Prostate gland (tissue), 2 donors: ENCODE results near the gene IRAK3. TPM values are rescaled to one million over a fixed set of nuclear protein-coding genes. Genes with fewer than 3 reads are reported as not detected.

Experiments
- DNase-seq: peaks from one replicate; pipeline ENCODE4 v3.0.0-alpha.2; 2019; ENCODE audit warnings: low spot score
- H3K27ac ChIP-seq, 2 donors: fragments of 200-600 bp; sonication (generic); 2 replicates each; pipeline ENCODE4 v1.5.1; 2017 to 2019
- H3K27me3 ChIP-seq: fragments of 200-600 bp; sonication (generic); replicated peaks from 2 replicates; pipeline ENCODE4 v1.5.1; 2019; ENCODE audit not compliant: insufficient read depth
- H3K36me3 ChIP-seq, 2 donors: fragments of 200-600 bp; sonication (generic); 1 replicate in 1 of 2; 2 replicates in 1 of 2; pipeline versions ENCODE4 v1.5.1 to v1.8.1; 2017 to 2019
- H3K4me1 ChIP-seq: fragments of 200-600 bp; sonication (generic); replicated peaks from 2 replicates; pipeline ENCODE4 v1.5.1; 2019
- H3K4me3 ChIP-seq, 2 donors: fragments of 200-600 bp; sonication (generic); 2 replicates each; pipeline ENCODE4 v1.5.1; 2017 to 2019
- H3K9me3 ChIP-seq: fragments of 200-600 bp; sonication (generic); 2 replicates; pipeline ENCODE4 v1.5.1; 2017
- POLR2A ChIP-seq: fragments of 450-650 bp; IDR thresholded peaks from one replicate; pipeline ENCODE4 v1.6.1; 2016; ENCODE audit warnings: antibody characterized with exemption, mild to moderate bottlenecking
- POLR2AphosphoS5 ChIP-seq: sonication (generic); formaldehyde crosslinking; IDR thresholded peaks from one replicate; pipeline ENCODE4 v1.6.1; 2017; ENCODE audit warnings: antibody characterized with exemption
- WGBS: methylation state at CpG from one replicate; pipeline ENCODE4 v1.1.5; 2018; 5-methylcytosine and 5-hydroxymethylcytosine counted together
- intact Hi-C: fragments of 100-400 bp; cut with DNase I; formaldehyde crosslinking; loops from one replicate; pipeline ENCODE4 v1.14.2; 2022
- total RNA-seq, 2 donors: library from RNA; depleted of rRNA; stranded (reverse); fragments of >200 nt; gene quantifications; one replicate each; pipeline ENCODE4 v1.1.0, GENCODE V29; 2016
- TF ChIP-seq, protein P1 (sequence below), 4 experiments: fragments of 200-600 bp in 2 of 4; fragments of 450-650 bp in 2 of 4; sonication (generic) in 2 of 4; IDR thresholded peaks; 1 replicate in 3 of 4; 2 replicates in 1 of 4; pipeline ENCODE4 v1.5.1; 2016 to 2019; ENCODE audit warnings: antibody characterized with exemption in 4 of 4, mild to moderate bottlenecking in 2 of 4, moderate library complexity in 2 of 4

The IRAK3 gene
- total RNA-seq, 2 donors from 2014 or later: 4.5 to 9.5 TPM

DNA sequence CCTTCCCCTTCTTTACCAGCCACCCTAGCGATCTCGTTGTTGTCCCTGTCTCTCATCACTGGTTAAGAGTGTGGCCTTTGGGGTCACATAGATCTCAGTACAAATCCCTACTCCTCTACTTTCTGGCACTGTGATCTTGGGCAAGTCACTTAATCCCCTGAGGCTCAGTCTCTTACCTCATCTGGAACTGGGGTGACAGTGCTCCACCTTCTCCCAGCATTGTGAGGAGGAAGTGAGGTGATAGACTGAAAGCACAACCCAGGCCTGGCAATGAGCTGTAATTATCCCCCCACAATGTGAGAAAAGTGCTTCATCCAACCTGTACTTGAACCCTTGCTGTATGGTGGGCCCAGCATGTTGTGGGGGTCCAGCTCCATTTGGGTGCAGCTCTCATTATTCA is 48.0 kb downstream of the IRAK3 start:
- no peak for DNase-seq
- intact Hi-C loops: loop anchor here (10.0 kb wide), 1 partner anchor 52 kb away; the partner anchor contains the start of gene IRAK3
- WGBS: 87% methylated on average over 2 of the region's 2 CpGs

DNA sequence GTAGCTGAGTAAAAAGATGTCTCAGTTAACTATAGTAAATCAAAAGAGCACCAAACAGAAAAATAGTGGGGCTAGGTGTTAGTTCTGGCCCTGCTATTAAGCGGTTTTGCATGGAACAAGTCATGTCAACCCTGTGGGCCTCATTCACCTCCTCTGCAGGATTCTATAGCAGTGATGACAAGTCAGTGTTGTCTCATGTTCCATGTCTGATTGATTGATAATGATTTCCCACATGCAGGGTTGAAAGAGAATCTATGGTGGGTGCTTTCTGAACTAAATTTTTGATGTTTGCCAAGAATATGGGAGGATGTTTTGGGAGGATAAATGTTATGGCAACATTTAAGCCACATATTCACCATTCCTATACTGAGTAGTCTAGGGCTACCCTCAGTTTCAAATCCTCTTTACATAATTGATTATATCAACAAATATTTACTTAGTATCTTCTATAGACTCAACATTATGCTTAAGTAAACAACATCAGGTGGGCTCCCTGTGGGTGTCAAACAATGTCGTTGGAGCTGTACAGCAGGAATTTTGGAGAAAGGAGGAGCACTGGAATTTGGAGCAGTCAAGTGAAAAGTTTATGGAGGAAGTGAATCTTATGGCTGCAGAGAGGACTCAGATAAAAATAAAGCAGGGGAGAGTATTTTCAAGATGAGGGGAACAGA is 48.6 kb downstream of the IRAK3 start:
- intact Hi-C loops: loop anchor here (10.0 kb wide), 1 partner anchor 53 kb away; the partner anchor contains the start of gene IRAK3
- DNase-seq: no peak
- WGBS: 64% methylated on average over 2 of the region's 2 CpGs
- no peaks in the 10 kb centered on the region for H3K4me1 ChIP-seq
- TF ChIP-seq, protein P1, sequence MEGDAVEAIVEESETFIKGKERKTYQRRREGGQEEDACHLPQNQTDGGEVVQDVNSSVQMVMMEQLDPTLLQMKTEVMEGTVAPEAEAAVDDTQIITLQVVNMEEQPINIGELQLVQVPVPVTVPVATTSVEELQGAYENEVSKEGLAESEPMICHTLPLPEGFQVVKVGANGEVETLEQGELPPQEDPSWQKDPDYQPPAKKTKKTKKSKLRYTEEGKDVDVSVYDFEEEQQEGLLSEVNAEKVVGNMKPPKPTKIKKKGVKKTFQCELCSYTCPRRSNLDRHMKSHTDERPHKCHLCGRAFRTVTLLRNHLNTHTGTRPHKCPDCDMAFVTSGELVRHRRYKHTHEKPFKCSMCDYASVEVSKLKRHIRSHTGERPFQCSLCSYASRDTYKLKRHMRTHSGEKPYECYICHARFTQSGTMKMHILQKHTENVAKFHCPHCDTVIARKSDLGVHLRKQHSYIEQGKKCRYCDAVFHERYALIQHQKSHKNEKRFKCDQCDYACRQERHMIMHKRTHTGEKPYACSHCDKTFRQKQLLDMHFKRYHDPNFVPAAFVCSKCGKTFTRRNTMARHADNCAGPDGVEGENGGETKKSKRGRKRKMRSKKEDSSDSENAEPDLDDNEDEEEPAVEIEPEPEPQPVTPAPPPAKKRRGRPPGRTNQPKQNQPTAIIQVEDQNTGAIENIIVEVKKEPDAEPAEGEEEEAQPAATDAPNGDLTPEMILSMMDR (IDR thresholded peaks at IDR 0.05): no peak
- no peak for TF ChIP-seq POLR2A
- no peaks in the 10 kb centered on the region for H3K36me3 ChIP-seq
- no peak overlapping the region for H3K4me3 ChIP-seq
- no peaks in the 10 kb centered on the region for H3K9me3 ChIP-seq
- no peaks in the 10 kb centered on the region for H3K27me3 ChIP-seq
- H3K27ac ChIP-seq: no peak overlapping the region

More for the DNA sequence above, 48.0 kb downstream of the IRAK3 start:
- H3K4me1 ChIP-seq: no peaks in the 10 kb centered on the region
- H3K9me3 ChIP-seq: no peaks in the 10 kb centered on the region
- no peaks in the 10 kb centered on the region for H3K27me3 ChIP-seq
- TF ChIP-seq POLR2AphosphoS5 (no peak), POLR2A (no peak)
- TF ChIP-seq, protein P1 (IDR thresholded peaks at IDR 0.05): no peak
- no peaks in the 10 kb centered on the region for H3K36me3 ChIP-seq
- no peak overlapping the region for H3K27ac ChIP-seq
- H3K4me3 ChIP-seq: no peak overlapping the region

DNA sequence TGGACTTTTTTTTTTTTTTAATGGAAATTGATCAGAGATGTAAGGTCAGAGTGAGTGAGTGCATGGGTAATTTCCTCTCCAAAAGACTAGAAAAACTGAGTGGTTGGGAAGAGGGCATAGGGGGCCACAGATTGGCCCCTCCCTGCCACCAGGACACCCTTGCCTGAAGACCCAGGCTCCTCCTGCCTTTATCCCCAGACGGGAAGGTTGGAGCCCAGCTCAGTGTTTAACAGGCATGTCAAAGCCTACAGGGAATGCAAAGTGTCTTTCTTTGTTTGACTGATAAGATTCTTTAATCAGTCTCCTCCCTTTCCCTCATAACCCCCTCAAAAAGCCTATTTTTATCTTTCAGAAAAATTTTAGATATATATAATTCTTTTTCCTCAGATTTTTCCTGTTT is 50.3 kb downstream of the IRAK3 start:
- no peaks in the 10 kb centered on the region for H3K4me1 ChIP-seq
- H3K36me3 ChIP-seq: no peaks in the 10 kb centered on the region
- DNase-seq: no peak
- H3K27me3 ChIP-seq: no peaks in the 10 kb centered on the region
- intact Hi-C loops: loop anchor here (10.0 kb wide), 1 partner anchor 54 kb away; the partner anchor contains the start of gene IRAK3
- no peaks in the 10 kb centered on the region for H3K9me3 ChIP-seq
- 63% methylated on average over 1 of the region's 1 CpG for WGBS
- no peak overlapping the region for H3K27ac ChIP-seq
- H3K4me3 ChIP-seq: no peak overlapping the region
- TF ChIP-seq POLR2AphosphoS5 (no peak), POLR2A (no peak)
- TF ChIP-seq, protein P1 (IDR thresholded peaks at IDR 0.05): no peak

DNA sequence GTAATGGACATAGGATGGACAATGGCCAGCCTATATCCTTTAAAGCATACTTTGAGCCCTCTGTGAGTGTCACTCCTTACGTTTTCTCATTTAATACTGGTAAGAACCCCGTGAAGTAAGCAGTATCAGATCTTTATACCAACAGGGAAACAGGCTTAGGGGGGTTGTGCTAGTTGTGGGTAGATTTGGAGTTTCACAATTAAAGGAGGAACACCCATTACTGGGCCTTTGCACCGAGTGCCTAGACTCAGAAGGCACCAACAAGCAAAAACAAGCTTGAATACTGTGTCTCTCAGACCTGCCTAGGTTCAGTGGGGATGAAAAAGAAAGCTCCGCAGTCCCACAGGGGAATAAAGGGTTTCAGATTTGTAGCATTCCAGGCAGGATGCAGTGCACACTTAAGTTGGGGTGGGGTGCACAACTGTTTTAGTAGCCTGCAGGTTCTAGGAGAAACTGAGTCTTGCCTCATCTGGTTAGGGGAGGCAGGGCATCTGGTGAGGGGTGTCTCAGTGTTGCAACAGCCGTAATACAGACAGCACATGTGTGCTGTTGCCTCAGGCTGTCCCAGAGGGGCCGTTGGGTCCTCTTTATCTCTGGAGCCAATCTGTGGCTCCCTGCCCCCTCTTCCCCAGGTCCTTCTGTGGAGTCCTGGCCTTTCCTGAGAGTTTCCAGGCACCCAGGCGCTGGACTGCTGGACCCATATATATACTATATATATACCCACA is 51.2 kb downstream of the IRAK3 start:
- H3K4me3 ChIP-seq: no peak overlapping the region
- intact Hi-C loops: no loop called here
- H3K9me3 ChIP-seq: no peaks in the 10 kb centered on the region
- 77% methylated on average over 7 of the region's 7 CpGs for WGBS
- TF ChIP-seq POLR2A: no peak
- TF ChIP-seq, protein P1 (IDR thresholded peaks at IDR 0.05): no peak
- TF ChIP-seq POLR2AphosphoS5: no peak
- no peak for DNase-seq
- H3K27me3 ChIP-seq: no peaks in the 10 kb centered on the region
- H3K4me1 ChIP-seq: no peaks in the 10 kb centered on the region
- H3K27ac ChIP-seq: no peak overlapping the region
- H3K36me3 ChIP-seq: no peaks in the 10 kb centered on the region
